ENCODE measurements around the gene CAP1.
A peak's percentile ranks its signal among the peaks of the same experiment; 100 is the strongest.

CAP1 gene

DNA sequence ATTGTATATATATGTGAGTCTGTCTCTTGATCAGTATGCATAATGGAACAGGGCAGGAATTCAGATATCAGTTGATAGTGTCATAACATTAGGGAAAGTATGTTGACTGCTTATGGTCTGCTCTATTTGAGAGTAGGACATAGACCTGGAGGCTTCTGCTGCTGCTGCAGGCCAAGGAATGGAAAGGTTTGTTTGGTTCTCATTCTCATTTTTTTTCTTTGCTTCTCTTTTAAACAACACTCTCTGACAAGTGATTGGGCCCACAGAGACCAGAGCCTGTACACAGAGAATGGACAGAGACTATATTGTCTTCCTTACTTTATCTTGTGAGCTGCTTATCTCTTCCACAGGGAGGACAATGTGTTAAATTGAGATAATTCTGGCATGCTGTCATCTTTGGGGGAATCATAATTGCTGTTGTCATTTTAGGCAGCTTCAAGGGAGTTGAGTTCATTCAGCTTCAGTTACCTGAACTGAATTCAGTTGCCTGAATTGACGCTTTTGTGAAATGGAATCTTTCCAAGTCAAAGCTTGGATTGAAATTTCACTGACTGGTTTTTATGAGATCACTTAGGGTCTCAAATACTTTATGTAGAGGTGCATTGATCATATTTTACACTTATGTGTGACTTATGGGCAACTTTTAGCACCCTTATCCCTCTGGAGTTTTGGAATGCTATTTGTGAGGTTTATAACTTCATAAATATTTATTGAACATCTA is 16.9 kb downstream of the CAP1 start:
- Mint-ChIP-seq H3K4me1 (ENCODE audit: low read depth in 2 of 2) (peaks cover 76 to 96% of the 10 kb centered on the region in 2 donors), H3K4me3 (peak overlapping the region; percentile 71 to 85), H3K36me3 (ENCODE audit: insufficient read depth) (peaks cover 63% of the 10 kb centered on the region), H3K27ac (peak overlapping the region; percentile 67 to 96), H3K9me3 (no peaks in the 10 kb centered on the region), H3K27me3 (no peaks in the 10 kb centered on the region)
- no peak for ATAC-seq (replicated peaks)
- DNase-seq: no peak

DNA sequence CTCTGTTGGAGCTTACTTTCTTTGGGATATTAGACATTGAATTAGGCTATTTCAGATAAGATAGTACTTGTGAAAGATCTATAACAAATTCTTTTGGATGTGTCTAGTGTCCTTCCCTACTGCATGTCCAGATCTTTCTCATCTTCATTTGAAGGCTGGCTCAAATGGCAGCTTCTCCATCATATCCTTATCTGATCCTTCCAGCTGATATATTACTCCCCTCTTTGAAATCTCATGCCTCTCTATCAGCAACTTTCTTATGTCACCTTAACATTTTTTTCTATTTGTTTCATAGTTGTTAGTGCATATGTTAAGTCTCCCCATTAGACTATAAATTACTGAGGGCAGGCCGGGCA is 17.5 kb downstream of the CAP1 start:
- Mint-ChIP-seq H3K27ac (peak overlapping the region; percentile 67 to 96), H3K36me3 (ENCODE audit: insufficient read depth) (peaks cover 69% of the 10 kb centered on the region), H3K4me1 (ENCODE audit: low read depth in 2 of 2) (peaks cover 73 to 92% of the 10 kb centered on the region in 2 donors), H3K9me3 (no peaks in the 10 kb centered on the region), H3K4me3 (peak overlapping the region; percentile 71 to 85), H3K27me3 (no peaks in the 10 kb centered on the region)
- ATAC-seq (replicated peaks) (no peak), DNase-seq (no peak)

DNA sequence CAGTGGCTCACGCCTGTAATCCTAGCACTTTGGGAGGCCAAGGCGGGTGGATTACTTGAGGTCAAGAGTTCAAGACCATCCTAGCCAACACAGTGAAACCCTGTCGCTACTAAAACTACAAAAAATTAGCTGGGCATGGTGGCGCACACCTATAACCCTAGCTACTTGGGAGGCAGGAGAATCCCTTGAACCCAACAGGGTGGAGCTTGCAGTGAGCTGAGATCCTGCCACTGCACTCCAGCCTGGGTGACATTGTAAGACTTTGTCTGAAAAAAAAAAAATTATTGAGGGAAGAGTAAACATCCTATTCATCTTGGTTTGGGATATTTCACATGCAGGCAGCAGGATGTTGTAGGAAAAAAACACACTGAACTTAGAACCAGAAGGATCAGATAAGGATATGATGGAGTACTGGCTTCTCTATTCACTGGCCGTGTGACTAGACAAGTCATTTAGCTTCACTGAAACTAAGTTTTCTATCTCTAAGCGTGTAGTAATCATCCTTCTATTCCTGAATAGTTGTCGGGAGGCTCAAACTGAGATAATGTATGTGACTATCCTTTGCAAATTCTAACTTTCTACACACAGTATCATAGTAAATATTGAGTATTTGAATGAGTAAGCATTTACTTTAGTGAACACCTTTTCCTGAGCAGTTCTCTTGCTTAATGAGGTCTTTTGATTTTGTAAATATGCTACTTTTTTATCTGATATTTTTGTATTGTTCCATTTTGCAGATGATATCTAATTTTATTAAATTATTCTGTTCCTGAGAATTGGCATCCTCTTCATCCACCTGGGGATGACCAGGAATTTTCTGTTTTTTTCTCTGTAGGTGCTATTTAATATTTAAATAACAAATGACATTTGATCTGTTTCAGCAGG is 18.2 kb downstream of the CAP1 start:
- Mint-ChIP-seq H3K4me1 (ENCODE audit: low read depth in 2 of 2) (peaks cover 71 to 93% of the 10 kb centered on the region in 2 donors), H3K9me3 (no peaks in the 10 kb centered on the region), H3K4me3 (peak overlapping the region; percentile 71 to 85), H3K36me3 (ENCODE audit: insufficient read depth) (peaks cover 70% of the 10 kb centered on the region), H3K27me3 (no peaks in the 10 kb centered on the region), H3K27ac (peak overlapping the region; percentile 67 to 96)
- DNase-seq (no peak), ATAC-seq (replicated peaks) (no peak)

DNA sequence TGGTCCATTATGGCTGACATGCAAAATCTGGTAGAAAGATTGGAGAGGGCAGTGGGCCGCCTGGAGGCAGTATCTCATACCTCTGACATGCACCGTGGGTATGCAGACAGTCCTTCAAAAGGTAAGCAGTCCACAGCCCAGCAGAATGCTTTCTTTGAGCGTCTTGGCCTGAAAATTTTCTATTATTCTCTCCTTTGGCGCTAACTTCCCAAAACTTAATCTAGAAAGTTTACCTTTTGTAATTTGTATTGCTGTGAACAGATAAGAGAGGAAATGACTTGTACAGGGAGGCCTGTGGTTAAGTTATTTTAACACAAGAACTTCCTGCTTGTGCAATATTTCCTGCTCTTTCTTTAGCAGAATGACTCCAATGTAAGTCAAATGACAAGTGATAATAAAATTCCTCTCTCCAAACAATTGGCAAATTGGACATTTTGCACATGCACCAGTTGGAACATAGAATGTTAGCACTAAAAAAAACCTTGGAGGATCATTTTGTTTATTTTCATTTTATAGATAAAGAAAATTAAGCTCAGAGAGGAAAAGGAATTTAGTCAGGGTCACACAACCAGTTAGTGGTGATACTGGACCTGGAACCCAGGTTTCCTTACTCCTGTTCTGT is 18.9 kb downstream of the CAP1 start:
- Mint-ChIP-seq H3K27me3 (no peaks in the 10 kb centered on the region), H3K36me3 (ENCODE audit: insufficient read depth) (peaks cover 78% of the 10 kb centered on the region), H3K27ac (peak overlapping the region; percentile 67 to 96), H3K4me3 (peak overlapping the region; percentile 71 to 85), H3K4me1 (ENCODE audit: low read depth in 2 of 2) (peaks cover 71 to 91% of the 10 kb centered on the region in 2 donors), H3K9me3 (no peaks in the 10 kb centered on the region)
- ATAC-seq (replicated peaks) (peak; percentile 81), DNase-seq (no peak)

GRCh38 chr1:40059960-40060750 is 19.6 kb downstream of the CAP1 start:
- H3K4me3 Mint-ChIP-seq: peak overlapping the region; percentile 71 to 85
- DNase-seq: no peak
- no peaks in the 10 kb centered on the region for H3K27me3 Mint-ChIP-seq
- H3K9me3 Mint-ChIP-seq: no peaks in the 10 kb centered on the region
- ATAC-seq (replicated peaks): peak; percentile 64
- peak overlapping the region; percentile 67 to 96 for H3K27ac Mint-ChIP-seq
- peaks cover 66 to 84% of the 10 kb centered on the region in 2 donors for H3K4me1 Mint-ChIP-seq (ENCODE audit: low read depth in 2 of 2)
- peaks cover 81% of the 10 kb centered on the region for H3K36me3 Mint-ChIP-seq (ENCODE audit: insufficient read depth)

DNA sequence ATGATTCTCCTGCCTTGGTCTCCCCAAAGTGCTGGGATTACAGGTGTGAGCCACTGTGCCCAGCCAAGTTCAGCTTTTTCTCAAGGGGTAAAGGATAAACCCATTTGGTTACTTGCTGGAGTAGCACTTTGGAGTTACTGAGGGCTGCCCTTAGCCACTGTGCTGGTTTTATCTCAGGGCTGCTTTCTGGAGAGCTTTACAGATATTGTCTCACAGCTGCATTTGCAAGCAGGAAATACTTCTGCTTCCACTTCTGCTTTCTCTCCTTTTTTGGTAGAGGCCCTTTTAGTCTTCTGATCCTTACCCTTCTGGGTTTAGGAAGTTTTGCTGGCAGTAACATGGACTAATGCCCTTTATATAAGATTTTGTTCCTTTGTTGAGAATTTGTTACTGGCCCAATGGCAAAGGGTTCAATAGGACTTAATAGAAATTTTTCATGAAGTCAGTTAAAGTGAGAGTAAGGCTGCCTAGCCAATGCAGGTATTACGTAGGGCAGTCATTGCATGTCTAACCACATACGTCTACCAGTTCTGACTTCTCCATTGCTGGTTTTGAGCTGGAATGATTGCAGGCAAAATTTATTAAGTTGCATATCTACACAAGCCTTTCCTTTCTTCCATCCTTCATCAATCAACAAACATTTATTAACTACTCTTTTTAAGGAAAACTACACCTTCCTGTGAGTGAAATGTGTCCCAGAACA is 24.4 kb downstream of the CAP1 start:
- Mint-ChIP-seq H3K27me3 (no peaks in the 10 kb centered on the region), H3K36me3 (ENCODE audit: insufficient read depth) (peaks cover 100% of the 10 kb centered on the region), H3K27ac (peak overlapping the region; percentile 67 to 87), H3K9me3 (no peaks in the 10 kb centered on the region), H3K4me1 (ENCODE audit: low read depth in 2 of 2) (peaks cover 46 to 50% of the 10 kb centered on the region in 2 donors), H3K4me3 (no peak overlapping the region)
- ATAC-seq (replicated peaks): no peak
- no peak for DNase-seq

GRCh38 chr1:40067023-40067422 is 26.5 kb downstream of the CAP1 start:
- H3K4me3 Mint-ChIP-seq: no peak overlapping the region

GRCh38 chr1:40067851-40068250 is 27.3 kb downstream of the CAP1 start:
- H3K4me3 Mint-ChIP-seq: no peak overlapping the region
- peak overlapping the region; percentile 67 to 81 for H3K27ac Mint-ChIP-seq
- H3K27me3 Mint-ChIP-seq: no peaks in the 10 kb centered on the region
- no peaks in the 10 kb centered on the region for H3K9me3 Mint-ChIP-seq
- H3K4me1 Mint-ChIP-seq (ENCODE audit: low read depth in 2 of 2): peaks cover 26 to 27% of the 10 kb centered on the region in 2 donors
- DNase-seq: no peak
- ATAC-seq (replicated peaks): no peak
- H3K36me3 Mint-ChIP-seq (ENCODE audit: insufficient read depth): peaks cover 100% of the 10 kb centered on the region

More at GRCh38 chr1:40067023-40067422, 26.5 kb downstream of the CAP1 start:
- H3K27me3 Mint-ChIP-seq: no peaks in the 10 kb centered on the region
- H3K36me3 Mint-ChIP-seq (ENCODE audit: insufficient read depth): peaks cover 100% of the 10 kb centered on the region
- no peaks in the 10 kb centered on the region for H3K9me3 Mint-ChIP-seq
- H3K27ac Mint-ChIP-seq: peak overlapping the region; percentile 67 to 81
- peaks cover 29 to 33% of the 10 kb centered on the region in 2 donors for H3K4me1 Mint-ChIP-seq (ENCODE audit: low read depth in 2 of 2)
- ATAC-seq (replicated peaks) (no peak), DNase-seq (no peak)

- H3K9me3 Mint-ChIP-seq: no peaks in the 10 kb centered on the region
These were observed 31.6 kb downstream of the CAP1 start for GRCh38 chr1:40072142-40072541.

GRCh38 chr1:40073062-40073461 is 32.5 kb downstream of the CAP1 start:
- Mint-ChIP-seq H3K36me3 (ENCODE audit: insufficient read depth) (peaks cover 69% of the 10 kb centered on the region), H3K27ac (peak overlapping the region; percentile 86 to 87), H3K4me3 (no peak overlapping the region), H3K27me3 (no peaks in the 10 kb centered on the region), H3K4me1 (ENCODE audit: low read depth in 2 of 2) (peaks cover 0 to 10% of the 10 kb centered on the region in 2 donors), H3K9me3 (no peaks in the 10 kb centered on the region)
- ATAC-seq (replicated peaks): no peak
- DNase-seq: no peak

More at GRCh38 chr1:40072142-40072541, 31.6 kb downstream of the CAP1 start:
- Mint-ChIP-seq H3K4me1 (ENCODE audit: low read depth in 2 of 2) (peaks cover 4 to 11% of the 10 kb centered on the region in 2 donors), H3K27me3 (no peaks in the 10 kb centered on the region), H3K36me3 (ENCODE audit: insufficient read depth) (peaks cover 79% of the 10 kb centered on the region), H3K4me3 (no peak overlapping the region), H3K27ac (peak overlapping the region; percentile 71 to 87)
- no peak for ATAC-seq (replicated peaks)
- DNase-seq: no peak

DNA sequence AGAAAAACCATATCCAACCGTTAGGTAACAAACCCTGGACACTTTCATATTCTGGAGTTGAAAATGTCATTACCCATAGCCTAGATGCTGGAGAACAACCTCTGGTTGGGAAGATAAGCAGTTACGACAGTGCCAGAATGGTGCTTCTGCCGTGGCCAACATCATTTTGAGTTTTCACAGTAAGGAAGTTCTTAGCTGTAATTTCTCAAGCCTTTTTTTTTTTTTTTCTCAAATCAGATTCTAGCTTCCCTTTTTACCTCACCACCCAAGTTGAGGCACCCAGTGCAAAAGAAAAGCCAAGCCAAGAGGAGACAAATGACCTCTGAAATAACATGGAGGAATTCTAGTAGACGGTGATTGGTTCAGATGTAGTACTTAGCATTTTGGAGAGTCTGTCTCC is 34.7 kb downstream of the CAP1 start:
- Mint-ChIP-seq H3K36me3 (ENCODE audit: insufficient read depth) (peaks cover 57% of the 10 kb centered on the region), H3K4me1 (ENCODE audit: low read depth in 2 of 2) (peaks cover 3 to 10% of the 10 kb centered on the region in 2 donors)
- no peak for ATAC-seq (replicated peaks)

GRCh38 chr1:40076895-40077312 is 36.4 kb downstream of the CAP1 start:
- peaks cover 41% of the 10 kb centered on the region for H3K36me3 Mint-ChIP-seq (ENCODE audit: insufficient read depth)
- no peak for DNase-seq
- no peaks in the 10 kb centered on the region for H3K27me3 Mint-ChIP-seq
- H3K4me1 Mint-ChIP-seq (ENCODE audit: low read depth in 2 of 2): peaks cover 4 to 7% of the 10 kb centered on the region in 2 donors
- no peaks in the 10 kb centered on the region for H3K9me3 Mint-ChIP-seq
- no peak overlapping the region for H3K4me3 Mint-ChIP-seq
- H3K27ac Mint-ChIP-seq: peak overlapping the region in 1 of 2 donors; percentile 72
- no peak for ATAC-seq (replicated peaks)

More for the DNA sequence above, 34.7 kb downstream of the CAP1 start:
- DNase-seq: no peak
- Mint-ChIP-seq H3K9me3 (no peaks in the 10 kb centered on the region), H3K27me3 (no peaks in the 10 kb centered on the region), H3K27ac (peak overlapping the region in 1 of 2 donors; percentile 86), H3K4me3 (no peak overlapping the region)
